GM23338 (cell line): ENCODE results near the gene SERPINB11.

ENCODE experiments used
- EZH2 ChIP-seq: fragments of 200-600 bp; sonication (generic); IDR thresholded peaks from one replicate; pipeline ENCODE4 v1.8.0; 2017; ENCODE audit warnings: antibody characterized with exemption, mild to moderate bottlenecking, low read depth; ENCODE audit not compliant: unreplicated experiment
- TF ChIP-seq, protein P1 (sequence below), 2 experiments: fragments of 200-600 bp in 1 of 2; sonication (generic) in 1 of 2; conservative IDR thresholded peaks; 2 replicates each; pipeline versions ENCODE4 v1.5.1 to v1.6.1; 2016 to 2017; ENCODE audit warnings: antibody characterized with exemption in 2 of 2, low read depth in 2 of 2, mild to moderate bottlenecking in 2 of 2, moderate library complexity in 1 of 2

DNA sequence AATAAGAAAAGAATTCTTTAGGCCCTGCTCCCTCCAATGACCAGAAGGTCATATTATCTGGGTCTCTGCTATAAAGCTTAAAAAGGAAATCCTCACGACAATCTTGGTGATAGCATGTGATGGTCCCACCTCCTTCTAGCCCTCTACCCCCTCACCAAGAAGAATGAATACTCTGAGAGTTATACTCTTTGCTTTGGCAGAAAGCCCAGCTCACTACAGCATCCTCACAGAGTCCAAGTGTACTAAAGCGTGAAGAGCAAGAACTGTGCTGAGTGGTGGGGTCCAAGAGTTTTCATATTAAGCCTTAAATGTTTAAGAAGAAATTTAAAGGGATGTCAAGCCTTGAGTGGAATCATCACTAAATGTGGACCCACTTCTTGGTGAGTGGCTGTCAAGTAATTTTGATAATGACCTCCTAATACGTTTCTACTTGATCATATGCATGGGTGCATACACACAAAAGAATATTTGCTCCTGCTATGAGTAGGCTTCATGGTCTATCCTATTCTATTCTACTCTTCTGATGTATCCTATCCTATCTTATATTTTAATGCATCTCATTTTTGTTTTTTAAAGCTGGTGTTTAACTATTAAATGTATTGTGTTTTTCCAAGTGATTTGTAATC, 56.0 kb downstream of the SERPINB11 start:
- TF ChIP-seq, protein P1, sequence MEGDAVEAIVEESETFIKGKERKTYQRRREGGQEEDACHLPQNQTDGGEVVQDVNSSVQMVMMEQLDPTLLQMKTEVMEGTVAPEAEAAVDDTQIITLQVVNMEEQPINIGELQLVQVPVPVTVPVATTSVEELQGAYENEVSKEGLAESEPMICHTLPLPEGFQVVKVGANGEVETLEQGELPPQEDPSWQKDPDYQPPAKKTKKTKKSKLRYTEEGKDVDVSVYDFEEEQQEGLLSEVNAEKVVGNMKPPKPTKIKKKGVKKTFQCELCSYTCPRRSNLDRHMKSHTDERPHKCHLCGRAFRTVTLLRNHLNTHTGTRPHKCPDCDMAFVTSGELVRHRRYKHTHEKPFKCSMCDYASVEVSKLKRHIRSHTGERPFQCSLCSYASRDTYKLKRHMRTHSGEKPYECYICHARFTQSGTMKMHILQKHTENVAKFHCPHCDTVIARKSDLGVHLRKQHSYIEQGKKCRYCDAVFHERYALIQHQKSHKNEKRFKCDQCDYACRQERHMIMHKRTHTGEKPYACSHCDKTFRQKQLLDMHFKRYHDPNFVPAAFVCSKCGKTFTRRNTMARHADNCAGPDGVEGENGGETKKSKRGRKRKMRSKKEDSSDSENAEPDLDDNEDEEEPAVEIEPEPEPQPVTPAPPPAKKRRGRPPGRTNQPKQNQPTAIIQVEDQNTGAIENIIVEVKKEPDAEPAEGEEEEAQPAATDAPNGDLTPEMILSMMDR (conservative IDR thresholded peaks at IDR 0.05; ENCODE audit: low read depth in 2 of 2), result no peak
- no peak for TF ChIP-seq EZH2
